Neural progenitor cell (in vitro differentiated cells): ENCODE results near the gene PACSIN2.

Source experiments
- CTCF ChIP-seq: fragments of 200-600 bp; sonication (generic); IDR thresholded peaks from 2 replicates; pipeline ENCODE4 v1.5.1; 2017; ENCODE audit warnings: antibody characterized with exemption, mild to moderate bottlenecking
- EZH2phosphoT487 ChIP-seq: fragments of 200-600 bp; sonication (generic); IDR thresholded peaks from 2 replicates; pipeline ENCODE4 v1.6.1; 2017; ENCODE audit warnings: antibody characterized with exemption

GRCh38 chr22:42994276-42994916, 20.6 kb downstream of the PACSIN2 start:
- TF ChIP-seq EZH2phosphoT487 (no peak), CTCF (no peak)
